ENCODE results near the gene SUFU. TPM values are rescaled to one million over a fixed set of nuclear protein-coding genes. Genes with fewer than 3 reads are reported as not detected.

Gene SUFU
- total and polyA plus RNA-seq, 2 of the 13 experiments (the other 11 are each of a cell fraction or from before 2014, with no cell fraction given), result 2.9 to 5.5 TPM

- TF ChIP-seq ARID4A (CRISPR knock-in tag; IDR thresholded peaks at IDR 0.05; ENCODE audit: borderline replicate concordance) (0 out of 2 replicates have a peak, but pooled peaks have one; percentile 22), TRIM24 (CRISPR knock-in tag; IDR thresholded peaks at IDR 0.05) (no peak), PRDM4 (CRISPR knock-in tag; IDR thresholded peaks at IDR 0.05; ENCODE audit: borderline replicate concordance) (no peak), TAF15 (IDR thresholded peaks at IDR 0.05; ENCODE audit: low read depth, low read length, poor library complexity, severe bottlenecking) (no peak), ZBTB20 (CRISPR knock-in tag; IDR thresholded peaks at IDR 0.05; ENCODE audit: borderline replicate concordance, low read depth) (no peak), HINFP (CRISPR knock-in tag; IDR thresholded peaks at IDR 0.05; ENCODE audit: low read depth) (no peak), SMARCE1 (IDR thresholded peaks at IDR 0.05; ENCODE audit: borderline replicate concordance) (no peak), PAXIP1 (CRISPR knock-in tag; conservative IDR thresholded peaks at IDR 0.05) (no peak), CCDC6 (CRISPR knock-in tag; IDR thresholded peaks at IDR 0.05) (no peak), ZNF329 (CRISPR knock-in tag; IDR thresholded peaks at IDR 0.05; ENCODE audit: low read depth) (no peak), MIER2 (CRISPR knock-in tag; IDR thresholded peaks at IDR 0.05) (no peak), ZNF343 (CRISPR knock-in tag; IDR thresholded peaks at IDR 0.05) (no peak), ZNF777 (CRISPR knock-in tag; IDR thresholded peaks at IDR 0.05) (no peak), ZNF713 (CRISPR knock-in tag; IDR thresholded peaks at IDR 0.05) (no peak), SPEN (CRISPR knock-in tag; IDR thresholded peaks at IDR 0.05; ENCODE audit: low read depth) (no peak), TFAP4 (IDR thresholded peaks at IDR 0.05; ENCODE audit: borderline replicate concordance, low read depth) (peak; percentile 55; the same call in 1 of the 2 replicates), ZNF563 (CRISPR knock-in tag; IDR thresholded peaks at IDR 0.05) (no peak)
These were observed 167.2 kb downstream of the SUFU start (continued) for GRCh38 chr10:102670871-102671434.

Measured in HepG2 (cell line).